Panc1 (cell line): Measurements from ENCODE around the gene BAX.

Experiments used
- CTCF ChIP-seq: fragments of 450-650 bp; IDR thresholded peaks from 2 replicates; pipeline ENCODE4 v1.5.1; 2017; ENCODE audit warnings: mild to moderate bottlenecking
- POLR2AphosphoS5 ChIP-seq: IDR thresholded peaks from 2 replicates; pipeline ENCODE4 v1.6.1; 2012; ENCODE audit warnings: mild to moderate bottlenecking, low read depth, low read length, moderate library complexity
- SIN3A ChIP-seq: IDR thresholded peaks from 2 replicates; pipeline ENCODE4 v1.6.1; 2012; ENCODE audit warnings: low read depth, mild to moderate bottlenecking, low read length, moderate library complexity, borderline replicate concordance; ENCODE audit not compliant: insufficient read depth
- TCF7L2 ChIP-seq: IDR thresholded peaks from 2 replicates; pipeline ENCODE4 v1.6.1; 2011; ENCODE audit warnings: mild to moderate bottlenecking, low read depth, low read length, inconsistent platforms
- TF ChIP-seq, protein P1 (sequence below), 2 experiments: IDR thresholded peaks; 2 replicates each; pipeline ENCODE4 v1.6.1; 2011 to 2012; ENCODE audit warnings: low read depth in 2 of 2, control low read depth in 1 of 2, low read length in 1 of 2, mild to moderate bottlenecking in 1 of 2, moderate library complexity in 1 of 2; ENCODE audit not compliant: insufficient read depth in 1 of 2

DNA sequence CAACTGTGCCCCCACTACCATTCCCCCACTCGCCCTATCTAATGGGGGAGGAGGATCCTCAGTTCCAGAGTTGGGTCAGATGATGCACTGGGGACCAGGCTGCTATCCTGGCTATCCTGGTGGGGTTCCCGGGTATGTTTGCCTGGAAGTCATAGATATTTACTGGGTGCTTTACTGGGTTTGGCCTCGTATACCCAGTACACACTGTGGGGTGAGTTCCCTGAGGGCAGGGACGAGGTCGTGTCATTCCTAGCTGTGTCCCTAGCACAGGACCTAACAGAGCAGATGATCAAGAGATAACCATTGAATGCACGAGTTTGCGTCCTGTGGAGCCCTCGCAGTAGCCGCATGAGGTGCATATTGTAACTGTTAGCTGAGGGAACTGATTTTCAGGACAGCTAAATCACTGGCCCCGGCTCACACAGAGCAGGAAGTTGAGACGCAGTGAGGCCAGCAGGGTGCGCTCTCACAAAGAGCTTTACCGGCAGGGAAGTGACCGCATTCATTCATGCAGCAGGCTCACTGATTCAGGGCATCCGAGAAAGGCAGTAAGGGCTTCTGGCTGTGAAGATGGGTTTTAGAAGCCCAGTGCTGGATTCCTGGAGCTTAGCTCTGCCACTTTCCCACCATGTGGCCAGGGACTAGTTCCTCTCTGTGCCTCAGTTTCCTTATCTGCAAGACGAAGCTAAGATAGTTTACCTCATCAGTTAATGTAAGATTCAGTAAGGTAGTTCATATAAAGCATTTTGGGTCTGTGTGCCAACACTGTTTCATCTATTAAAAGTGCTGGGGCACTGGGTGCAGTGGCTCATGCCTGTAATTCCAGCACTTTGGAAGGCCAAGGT, 45.0 kb downstream of the BAX start:
- peak; percentile 82 for TF ChIP-seq CTCF
- TF ChIP-seq SIN3A = no peak
- TF ChIP-seq POLR2AphosphoS5 = no peak
- TF ChIP-seq, protein P1, sequence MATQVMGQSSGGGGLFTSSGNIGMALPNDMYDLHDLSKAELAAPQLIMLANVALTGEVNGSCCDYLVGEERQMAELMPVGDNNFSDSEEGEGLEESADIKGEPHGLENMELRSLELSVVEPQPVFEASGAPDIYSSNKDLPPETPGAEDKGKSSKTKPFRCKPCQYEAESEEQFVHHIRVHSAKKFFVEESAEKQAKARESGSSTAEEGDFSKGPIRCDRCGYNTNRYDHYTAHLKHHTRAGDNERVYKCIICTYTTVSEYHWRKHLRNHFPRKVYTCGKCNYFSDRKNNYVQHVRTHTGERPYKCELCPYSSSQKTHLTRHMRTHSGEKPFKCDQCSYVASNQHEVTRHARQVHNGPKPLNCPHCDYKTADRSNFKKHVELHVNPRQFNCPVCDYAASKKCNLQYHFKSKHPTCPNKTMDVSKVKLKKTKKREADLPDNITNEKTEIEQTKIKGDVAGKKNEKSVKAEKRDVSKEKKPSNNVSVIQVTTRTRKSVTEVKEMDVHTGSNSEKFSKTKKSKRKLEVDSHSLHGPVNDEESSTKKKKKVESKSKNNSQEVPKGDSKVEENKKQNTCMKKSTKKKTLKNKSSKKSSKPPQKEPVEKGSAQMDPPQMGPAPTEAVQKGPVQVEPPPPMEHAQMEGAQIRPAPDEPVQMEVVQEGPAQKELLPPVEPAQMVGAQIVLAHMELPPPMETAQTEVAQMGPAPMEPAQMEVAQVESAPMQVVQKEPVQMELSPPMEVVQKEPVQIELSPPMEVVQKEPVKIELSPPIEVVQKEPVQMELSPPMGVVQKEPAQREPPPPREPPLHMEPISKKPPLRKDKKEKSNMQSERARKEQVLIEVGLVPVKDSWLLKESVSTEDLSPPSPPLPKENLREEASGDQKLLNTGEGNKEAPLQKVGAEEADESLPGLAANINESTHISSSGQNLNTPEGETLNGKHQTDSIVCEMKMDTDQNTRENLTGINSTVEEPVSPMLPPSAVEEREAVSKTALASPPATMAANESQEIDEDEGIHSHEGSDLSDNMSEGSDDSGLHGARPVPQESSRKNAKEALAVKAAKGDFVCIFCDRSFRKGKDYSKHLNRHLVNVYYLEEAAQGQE (IDR thresholded peaks at IDR 0.05; ENCODE audit: insufficient read depth in 1 of 2, low read depth in 2 of 2, low read length in 1 of 2) = no peak
- TF ChIP-seq TCF7L2 = no peak
